DMS153 treated with DMSO at 0.1 percent for 48 hours (cell line): ENCODE results near the gene EDAR.

Source experiments
- DNase-seq: peaks from one replicate; lab custom pipeline; 2025; ENCODE audit not compliant: unreplicated experiment; lab: John Stamatoyannopoulos, UW

Gene EDAR

GRCh38 chr2:108941767-108942166 lies 47.3 kb downstream of the EDAR start:
- no peak for DNase-seq

- no peak for DNase-seq
These were observed 47.8 kb downstream of the EDAR start for GRCh38 chr2:108941161-108941665.

GRCh38 chr2:108940156-108940555 lies 48.9 kb downstream of the EDAR start:
- no peak for DNase-seq

- no peak for DNase-seq
These were observed 50.8 kb downstream of the EDAR start for GRCh38 chr2:108938077-108938710.

- no peak for DNase-seq
These were observed 51.5 kb downstream of the EDAR start for GRCh38 chr2:108937367-108938017.

- no peak for DNase-seq
These were observed 52.2 kb downstream of the EDAR start for GRCh38 chr2:108936866-108937265.

GRCh38 chr2:108936076-108936864 lies 52.8 kb downstream of the EDAR start:
- DNase-seq = no peak

GRCh38 chr2:108935271-108935741 lies 53.7 kb downstream of the EDAR start:
- DNase-seq = no peak

GRCh38 chr2:108934583-108935245 lies 54.3 kb downstream of the EDAR start:
- DNase-seq = no peak

GRCh38 chr2:108934151-108934550 lies 54.9 kb downstream of the EDAR start:
- DNase-seq = no peak

- peak; percentile 15 for DNase-seq
These were observed 55.3 kb downstream of the EDAR start for GRCh38 chr2:108933691-108934117.

GRCh38 chr2:108932736-108933332 lies 56.2 kb downstream of the EDAR start:
- DNase-seq = no peak

GRCh38 chr2:108931372-108931771 lies 57.6 kb downstream of the EDAR start:
- DNase-seq = no peak

- no peak for DNase-seq
These were observed 59.1 kb downstream of the EDAR start for GRCh38 chr2:108929807-108930425.

- DNase-seq = no peak
These were observed 60.2 kb downstream of the EDAR start for GRCh38 chr2:108928660-108929377.

- DNase-seq = peak; percentile 6
These were observed 60.9 kb downstream of the EDAR start for GRCh38 chr2:108927936-108928659.

- no peak for DNase-seq
These were observed 61.6 kb downstream of the EDAR start for GRCh38 chr2:108927405-108927804.

- DNase-seq = no peak
These were observed 62.2 kb downstream of the EDAR start for GRCh38 chr2:108926561-108927380.
